Osteocyte (in vitro differentiated cells): ENCODE data around the gene ASCC2. TPM values are rescaled to one million over a fixed set of nuclear protein-coding genes. Genes with fewer than 3 reads are reported as not detected.

Experiments used
- DNase-seq: peaks from one replicate; pipeline ENCODE4 v3.0.0; 2021; ENCODE audit warnings: mixed read lengths; ENCODE audit not compliant: unreplicated experiment; ENCODE audit errors: extremely low spot score
- H3K27ac Mint-ChIP-seq: one replicate; pipeline ENCODE4 v1.8.0; 2021; ENCODE audit warnings: mild to moderate bottlenecking, mixed read lengths; ENCODE audit not compliant: unreplicated experiment
- H3K27me3 Mint-ChIP-seq: one replicate; pipeline ENCODE4 v1.8.0; 2021; ENCODE audit warnings: mixed read lengths; ENCODE audit not compliant: unreplicated experiment
- H3K36me3 Mint-ChIP-seq: one replicate; pipeline ENCODE4 v1.8.0; 2021; ENCODE audit warnings: mixed read lengths; ENCODE audit not compliant: unreplicated experiment
- H3K4me1 Mint-ChIP-seq: one replicate; pipeline ENCODE4 v1.8.0; 2021; ENCODE audit warnings: mixed read lengths; ENCODE audit not compliant: unreplicated experiment
- H3K4me3 Mint-ChIP-seq: one replicate; pipeline ENCODE4 v1.8.0; 2021; ENCODE audit warnings: mild to moderate bottlenecking, moderate library complexity, mixed read lengths; ENCODE audit not compliant: unreplicated experiment
- H3K9me3 Mint-ChIP-seq: one replicate; pipeline ENCODE4 v1.8.0; 2021; ENCODE audit warnings: mixed read lengths; ENCODE audit not compliant: unreplicated experiment
- total RNA-seq: library from RNA; stranded (reverse); gene quantifications from 2 replicates; pipeline ENCODE4 v1.2.1, GENCODE V29; 2021
- TF ChIP-seq, protein P1 (sequence below): fragments of 200-600 bp; sonication (generic); IDR thresholded peaks from 2 replicates; pipeline ENCODE4 v1.5.0; 2021; ENCODE audit warnings: antibody characterized with exemption, mild to moderate bottlenecking, moderate library complexity

Gene ASCC2
- total RNA-seq, 1 donor from 2014 or later: 49.4 TPM

DNA sequence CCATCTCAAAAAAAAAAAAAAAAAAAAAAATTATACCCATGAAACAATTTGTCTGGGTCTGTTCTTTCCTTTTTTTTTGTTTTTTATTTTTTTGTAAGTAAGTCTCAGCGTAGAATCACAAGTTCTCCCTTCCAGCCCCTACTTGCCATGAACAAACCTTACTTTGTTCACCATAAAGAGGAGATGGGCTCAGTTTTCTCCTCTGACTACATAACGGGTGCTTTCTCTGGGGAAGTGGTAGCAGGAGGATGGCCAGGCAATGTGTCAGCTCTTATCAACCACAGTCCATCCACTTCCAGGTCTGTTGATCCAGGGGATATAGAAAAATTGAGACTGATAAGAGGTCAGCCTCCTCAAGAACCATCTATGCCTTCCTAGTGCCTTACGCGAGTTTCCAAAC lies 11.0 kb downstream of the ASCC2 start:
- Mint-ChIP-seq H3K27ac (no peak overlapping the region), H3K4me1 (no peaks in the 10 kb centered on the region), H3K36me3 (peaks cover 21% of the 10 kb centered on the region), H3K9me3 (no peaks in the 10 kb centered on the region), H3K4me3 (no peak overlapping the region), H3K27me3 (no peaks in the 10 kb centered on the region)
- DNase-seq: no peak
- TF ChIP-seq, protein P1, sequence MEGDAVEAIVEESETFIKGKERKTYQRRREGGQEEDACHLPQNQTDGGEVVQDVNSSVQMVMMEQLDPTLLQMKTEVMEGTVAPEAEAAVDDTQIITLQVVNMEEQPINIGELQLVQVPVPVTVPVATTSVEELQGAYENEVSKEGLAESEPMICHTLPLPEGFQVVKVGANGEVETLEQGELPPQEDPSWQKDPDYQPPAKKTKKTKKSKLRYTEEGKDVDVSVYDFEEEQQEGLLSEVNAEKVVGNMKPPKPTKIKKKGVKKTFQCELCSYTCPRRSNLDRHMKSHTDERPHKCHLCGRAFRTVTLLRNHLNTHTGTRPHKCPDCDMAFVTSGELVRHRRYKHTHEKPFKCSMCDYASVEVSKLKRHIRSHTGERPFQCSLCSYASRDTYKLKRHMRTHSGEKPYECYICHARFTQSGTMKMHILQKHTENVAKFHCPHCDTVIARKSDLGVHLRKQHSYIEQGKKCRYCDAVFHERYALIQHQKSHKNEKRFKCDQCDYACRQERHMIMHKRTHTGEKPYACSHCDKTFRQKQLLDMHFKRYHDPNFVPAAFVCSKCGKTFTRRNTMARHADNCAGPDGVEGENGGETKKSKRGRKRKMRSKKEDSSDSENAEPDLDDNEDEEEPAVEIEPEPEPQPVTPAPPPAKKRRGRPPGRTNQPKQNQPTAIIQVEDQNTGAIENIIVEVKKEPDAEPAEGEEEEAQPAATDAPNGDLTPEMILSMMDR: no peak

DNA sequence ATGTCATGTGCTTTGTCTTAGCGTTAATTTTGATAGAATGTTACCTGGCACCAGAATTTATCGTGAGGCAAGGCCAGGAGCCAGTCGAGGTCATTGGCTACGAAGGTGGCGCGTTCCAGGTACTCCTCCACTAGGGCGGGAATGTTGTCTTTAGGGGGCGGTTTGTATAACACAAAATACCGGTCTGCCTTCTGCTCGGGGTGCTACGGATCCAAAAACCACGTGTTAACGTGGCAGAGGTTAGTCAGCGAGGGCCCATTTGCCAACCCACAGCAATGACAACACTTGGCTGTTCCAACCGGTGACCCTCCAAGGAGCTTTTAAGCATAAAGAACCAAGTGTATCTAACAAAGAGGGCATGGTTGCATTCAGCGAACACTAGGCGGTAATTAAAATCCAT lies 12.5 kb downstream of the ASCC2 start:
- Mint-ChIP-seq H3K4me3 (no peak overlapping the region), H3K27me3 (no peaks in the 10 kb centered on the region), H3K9me3 (no peaks in the 10 kb centered on the region), H3K4me1 (no peaks in the 10 kb centered on the region), H3K36me3 (peaks cover 16% of the 10 kb centered on the region), H3K27ac (no peak overlapping the region)
- TF ChIP-seq, protein P1: no peak
- no peak for DNase-seq

- H3K4me3 Mint-ChIP-seq: no peak overlapping the region
- DNase-seq: no peak
- peaks cover 18% of the 10 kb centered on the region for H3K36me3 Mint-ChIP-seq
- no peaks in the 10 kb centered on the region for H3K4me1 Mint-ChIP-seq
- no peaks in the 10 kb centered on the region for H3K27me3 Mint-ChIP-seq
- H3K27ac Mint-ChIP-seq: no peak overlapping the region
- no peaks in the 10 kb centered on the region for H3K9me3 Mint-ChIP-seq
- TF ChIP-seq, protein P1: no peak
Measured at GRCh38 chr22:29824677-29825076, 13.4 kb downstream of the ASCC2 start.

DNA sequence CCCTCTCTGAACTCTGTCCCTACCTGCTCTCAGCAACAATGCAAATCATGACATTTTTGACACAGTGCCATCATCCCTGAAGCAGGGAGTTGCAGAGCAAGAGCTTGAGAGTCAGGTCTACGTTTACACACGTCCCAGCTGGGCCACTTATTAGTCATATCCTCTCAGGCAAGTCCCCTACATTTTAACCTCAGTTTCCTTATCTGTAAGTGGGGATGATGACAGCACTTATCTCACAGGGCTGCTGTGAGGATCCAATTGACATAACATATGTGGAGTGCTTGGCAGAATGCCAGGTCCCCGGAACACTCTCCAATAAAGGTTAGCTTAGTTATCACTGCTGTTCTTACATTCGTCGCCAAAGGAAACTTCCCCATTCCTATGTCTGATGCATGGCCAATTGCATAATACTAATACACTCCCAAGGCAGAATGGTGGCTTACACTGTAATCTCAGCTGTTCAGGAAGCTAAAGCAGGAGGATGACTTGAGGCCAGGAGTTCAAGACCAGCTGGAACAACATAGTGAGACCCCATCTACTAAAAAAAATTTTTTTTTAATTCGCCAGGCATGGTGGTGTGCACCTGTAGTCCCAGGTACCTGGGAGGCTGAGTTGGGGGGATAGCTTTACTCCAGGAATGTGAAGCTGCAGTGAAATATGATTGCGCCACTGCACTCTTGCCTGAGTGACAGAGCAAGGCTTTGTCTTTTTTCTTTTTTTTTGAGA lies 16.6 kb downstream of the ASCC2 start:
- TF ChIP-seq, protein P1: no peak
- H3K27me3 Mint-ChIP-seq: no peaks in the 10 kb centered on the region
- no peak overlapping the region for H3K27ac Mint-ChIP-seq
- peaks cover 32% of the 10 kb centered on the region for H3K36me3 Mint-ChIP-seq
- H3K9me3 Mint-ChIP-seq: no peaks in the 10 kb centered on the region
- no peak overlapping the region for H3K4me3 Mint-ChIP-seq
- no peak for DNase-seq
- H3K4me1 Mint-ChIP-seq: no peaks in the 10 kb centered on the region

- TF ChIP-seq, protein P1: no peak
- H3K27ac Mint-ChIP-seq: no peak overlapping the region
- H3K4me3 Mint-ChIP-seq: no peak overlapping the region
- no peaks in the 10 kb centered on the region for H3K27me3 Mint-ChIP-seq
- DNase-seq: no peak
- peaks cover 32% of the 10 kb centered on the region for H3K36me3 Mint-ChIP-seq
- H3K4me1 Mint-ChIP-seq: no peaks in the 10 kb centered on the region
- H3K9me3 Mint-ChIP-seq: no peaks in the 10 kb centered on the region
Measured at GRCh38 chr22:29820961-29821290, 17.1 kb downstream of the ASCC2 start.
